HG02973 (cell line): ENCODE data around the gene CALR3.
"Not testable (repeated sequence)": the region's sequence is repeated elsewhere in the genome, so short reads cannot be mapped to it uniquely, and the experiment has no call there.

Source experiments
- ATAC-seq: cut with Tn5 transposase; IDR thresholded peaks from one replicate; pipeline ENCODE4 v1.9.1; 2021; ENCODE audit warnings: moderate library complexity; ENCODE audit not compliant: unreplicated experiment

CALR3 gene

GRCh38 chr19:16458391-16459341 is 37.3 kb downstream of the CALR3 start:
- no peak for ATAC-seq

- ATAC-seq, result no peak
Observed at GRCh38 chr19:16457954-16458331, 38.0 kb downstream of the CALR3 start.

GRCh38 chr19:16457195-16457953 is 38.6 kb downstream of the CALR3 start:
- no peak for ATAC-seq

GRCh38 chr19:16456652-16457194 is 39.2 kb downstream of the CALR3 start:
- ATAC-seq, result no peak

GRCh38 chr19:16455489-16455888 is 40.5 kb downstream of the CALR3 start:
- ATAC-seq, result no peak

- ATAC-seq, result no peak
Observed at GRCh38 chr19:16454351-16454918, 41.5 kb downstream of the CALR3 start.

- no peak for ATAC-seq
Observed at GRCh38 chr19:16452325-16452724, 43.6 kb downstream of the CALR3 start.

GRCh38 chr19:16449330-16449961 is 46.5 kb downstream of the CALR3 start:
- ATAC-seq, result peak; percentile 39

- not testable (repeated sequence) for ATAC-seq
Observed at GRCh38 chr19:16448872-16449271, 47.1 kb downstream of the CALR3 start.

GRCh38 chr19:16446724-16447368 is 49.1 kb downstream of the CALR3 start:
- ATAC-seq, result no peak

- ATAC-seq, result no peak
Observed at GRCh38 chr19:16446108-16446723, 49.8 kb downstream of the CALR3 start.

- no peak for ATAC-seq
Observed at GRCh38 chr19:16445238-16446107, 50.5 kb downstream of the CALR3 start.

- no peak for ATAC-seq
Observed at GRCh38 chr19:16444269-16444600, 51.7 kb downstream of the CALR3 start.

- ATAC-seq, result no peak
Observed at GRCh38 chr19:16442386-16443276, 53.3 kb downstream of the CALR3 start.

GRCh38 chr19:16441661-16442162 is 54.3 kb downstream of the CALR3 start:
- ATAC-seq, result no peak

- ATAC-seq, result no peak
Observed at GRCh38 chr19:16436780-16437332, 59.1 kb downstream of the CALR3 start.

GRCh38 chr19:16435999-16436650 is 59.8 kb downstream of the CALR3 start:
- no peak for ATAC-seq
